GM12891 (cell line): Measurements from ENCODE around the gene TMEM184B.

Experiments
- DNase-seq: peaks from one replicate; pipeline ENCODE4 v3.0.0; 2011; ENCODE audit warnings: low spot score; ENCODE audit not compliant: insufficient read length
- FAIRE-seq: peaks from 2 replicates; lab custom pipeline; 2011; peaks lifted over from hg19 to GRCh38; lab: Jason Lieb, UNC
- PAX5 ChIP-seq: IDR thresholded peaks from 2 replicates; pipeline ENCODE4 v1.6.1; 2011; ENCODE audit warnings: low read length, moderate library complexity, mild to moderate bottlenecking; ENCODE audit not compliant: insufficient read depth, severe bottlenecking
- POLR2A ChIP-seq: IDR thresholded peaks from 2 replicates; pipeline ENCODE4 v1.6.1; 2011; ENCODE audit warnings: low read depth, low read length, control low read depth
- POLR2AphosphoS5 ChIP-seq: IDR thresholded peaks from 2 replicates; pipeline ENCODE4 v1.6.1; 2011; ENCODE audit warnings: low read depth, low read length, control low read depth
- POU2F2 ChIP-seq: IDR thresholded peaks from 2 replicates; pipeline ENCODE4 v1.6.1; 2011; ENCODE audit warnings: low read depth, mild to moderate bottlenecking, control low read depth, low read length, moderate library complexity
- SPI1 ChIP-seq: IDR thresholded peaks from 2 replicates; pipeline ENCODE4 v1.6.1; 2011; ENCODE audit warnings: low read depth, low read length, control low read depth
- TAF1 ChIP-seq: IDR thresholded peaks from 2 replicates; pipeline ENCODE4 v1.6.1; 2011; ENCODE audit warnings: low read depth, low read length, control low read depth

The TMEM184B gene

GRCh38 chr22:38175206-38176118 lies 97.3 kb downstream of the TMEM184B start:
- no peak for TF ChIP-seq POLR2AphosphoS5
- TF ChIP-seq POLR2A = no peak
- FAIRE-seq (peak; percentile 33), DNase-seq (no peak)

GRCh38 chr22:38174626-38175025 lies 98.2 kb downstream of the TMEM184B start:
- TF ChIP-seq POLR2A = no peak
- FAIRE-seq (no peak), DNase-seq (no peak)

- no peak for DNase-seq
- no peak for FAIRE-seq
- no peak for TF ChIP-seq SPI1
- no peak for TF ChIP-seq TAF1
- no peak for TF ChIP-seq POLR2AphosphoS5
- TF ChIP-seq PAX5 = no peak
Measured at GRCh38 chr22:38173641-38173906, 99.2 kb downstream of the TMEM184B start.

GRCh38 chr22:38172832-38173640 lies 99.8 kb downstream of the TMEM184B start:
- no peak for DNase-seq
- TF ChIP-seq SPI1 (no peak), POU2F2 (no peak), TAF1 (no peak), POLR2AphosphoS5 (no peak), POLR2A (no peak), PAX5 (no peak)
- FAIRE-seq = no peak

GRCh38 chr22:38171927-38172831 lies 100.6 kb downstream of the TMEM184B start:
- DNase-seq (no peak), FAIRE-seq (peak; percentile 23)
- TF ChIP-seq POU2F2 (no peak), PAX5 (no peak), POLR2AphosphoS5 (no peak), POLR2A (no peak), TAF1 (no peak), SPI1 (no peak)

- FAIRE-seq (no peak), DNase-seq (no peak)
- TF ChIP-seq SPI1 (no peak), POU2F2 (no peak), PAX5 (no peak), TAF1 (no peak), POLR2AphosphoS5 (no peak), POLR2A (no peak)
Measured at GRCh38 chr22:38170469-38170868, 102.3 kb downstream of the TMEM184B start.
